ENCODE measurements around the gene NPR1.

Gene NPR1

DNA sequence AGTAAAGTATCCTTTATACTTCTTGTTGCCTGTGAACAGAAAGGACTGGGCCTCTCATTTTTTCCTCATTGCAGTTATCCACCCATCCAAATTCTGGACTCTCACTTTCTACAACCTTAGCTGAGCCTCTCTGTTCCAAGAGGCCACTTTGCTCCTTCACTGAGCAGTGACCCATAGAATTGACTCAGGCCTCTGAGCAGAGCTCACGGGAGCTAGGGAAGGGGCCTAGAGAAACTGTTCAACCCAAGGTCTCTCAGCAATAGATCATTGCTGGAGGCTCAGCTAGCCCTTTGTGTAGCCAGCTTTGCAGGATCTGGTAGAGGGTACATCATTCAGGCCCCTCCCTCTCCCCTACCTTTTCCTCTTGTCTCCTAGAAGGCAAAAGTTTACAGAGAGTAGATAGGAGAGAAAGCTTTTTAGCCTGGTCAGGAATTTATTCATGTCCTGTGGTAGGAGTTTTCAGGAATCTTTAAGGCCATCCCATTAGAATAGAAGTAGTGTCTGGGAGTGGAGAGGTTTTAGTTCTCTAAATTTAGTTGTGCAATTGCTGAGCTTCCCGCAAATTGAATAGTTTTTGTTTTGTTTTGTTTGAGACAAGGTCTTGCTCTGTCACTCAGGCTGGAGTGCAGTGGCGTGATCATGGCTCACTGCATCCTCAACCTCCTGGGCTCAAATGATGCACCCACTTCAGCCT is 56.1 kb downstream of the NPR1 start:
- Histone ChIP-seq H3K9me2 (replicated peaks; ENCODE audit: insufficient read depth, low read length) (no peaks in the 10 kb centered on the region), H3K79me2 (ENCODE audit: low read length) (no peaks in the 10 kb centered on the region), H3K36me3 (replicated peaks; ENCODE audit: insufficient read depth, low read length) (no peaks in the 10 kb centered on the region), H3K27me3 (replicated peaks; ENCODE audit: insufficient read depth, low read length) (no peaks in the 10 kb centered on the region), H4K20me1 (ENCODE audit: insufficient read depth, low read length) (no peaks in the 10 kb centered on the region), H3K4me2 (ENCODE audit: low read depth, low read length) (no peak overlapping the region), H3K4me3 (ENCODE audit: low read length) (no peak overlapping the region), H2AFZ (ENCODE audit: low read length) (no peak overlapping the region), H3K27ac (ENCODE audit: low read length) (no peak overlapping the region), H3K9me3 (replicated peaks; ENCODE audit: insufficient read depth, low read length) (no peaks in the 10 kb centered on the region), H3F3A (ENCODE audit: insufficient read depth, low read length) (peaks cover 5% of the 10 kb centered on the region; the same call in 1 of the 2 replicates), H3K4me1 (ENCODE audit: low read length) (no peaks in the 10 kb centered on the region), H3K9ac (ENCODE audit: low read length) (no peak overlapping the region)
- no peak for DNase-seq
- TF ChIP-seq EZH2 (optimal IDR thresholded peaks at IDR 0.05; ENCODE audit: low read depth, low read length), result no peak
- TF ChIP-seq EZH2phosphoT487 (IDR thresholded peaks at IDR 0.05; ENCODE audit: low read length), result no peak

DNA sequence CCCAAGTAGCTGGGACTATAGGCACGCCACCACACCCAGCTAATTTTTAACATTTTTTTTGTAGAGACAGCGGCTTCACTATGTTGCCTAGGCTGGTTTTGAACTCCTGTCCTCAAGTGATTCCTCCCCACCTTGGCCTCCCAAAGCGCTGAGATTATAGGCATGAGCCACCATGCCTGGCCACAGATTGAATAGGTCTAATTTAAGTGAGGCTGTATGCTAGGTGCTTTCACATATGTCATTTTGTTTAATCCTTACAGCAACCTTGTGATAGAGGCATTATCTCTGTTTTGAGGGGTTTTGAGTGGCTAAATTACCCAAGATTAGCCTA is 56.6 kb downstream of the NPR1 start:
- H3K36me3 ChIP-seq (replicated peaks; ENCODE audit: insufficient read depth, low read length), result no peaks in the 10 kb centered on the region
- H3K4me2 ChIP-seq (ENCODE audit: low read depth, low read length), result no peak overlapping the region
- H3K27ac ChIP-seq (ENCODE audit: low read length), result no peak overlapping the region
- no peak overlapping the region for H3K9ac ChIP-seq (ENCODE audit: low read length)
- H3K79me2 ChIP-seq (ENCODE audit: low read length), result no peaks in the 10 kb centered on the region
- DNase-seq, result no peak
- H3K27me3 ChIP-seq (replicated peaks; ENCODE audit: insufficient read depth, low read length), result no peaks in the 10 kb centered on the region
- TF ChIP-seq, protein P1, sequence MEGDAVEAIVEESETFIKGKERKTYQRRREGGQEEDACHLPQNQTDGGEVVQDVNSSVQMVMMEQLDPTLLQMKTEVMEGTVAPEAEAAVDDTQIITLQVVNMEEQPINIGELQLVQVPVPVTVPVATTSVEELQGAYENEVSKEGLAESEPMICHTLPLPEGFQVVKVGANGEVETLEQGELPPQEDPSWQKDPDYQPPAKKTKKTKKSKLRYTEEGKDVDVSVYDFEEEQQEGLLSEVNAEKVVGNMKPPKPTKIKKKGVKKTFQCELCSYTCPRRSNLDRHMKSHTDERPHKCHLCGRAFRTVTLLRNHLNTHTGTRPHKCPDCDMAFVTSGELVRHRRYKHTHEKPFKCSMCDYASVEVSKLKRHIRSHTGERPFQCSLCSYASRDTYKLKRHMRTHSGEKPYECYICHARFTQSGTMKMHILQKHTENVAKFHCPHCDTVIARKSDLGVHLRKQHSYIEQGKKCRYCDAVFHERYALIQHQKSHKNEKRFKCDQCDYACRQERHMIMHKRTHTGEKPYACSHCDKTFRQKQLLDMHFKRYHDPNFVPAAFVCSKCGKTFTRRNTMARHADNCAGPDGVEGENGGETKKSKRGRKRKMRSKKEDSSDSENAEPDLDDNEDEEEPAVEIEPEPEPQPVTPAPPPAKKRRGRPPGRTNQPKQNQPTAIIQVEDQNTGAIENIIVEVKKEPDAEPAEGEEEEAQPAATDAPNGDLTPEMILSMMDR (IDR thresholded peaks at IDR 0.05; ENCODE audit: low read length), result no peak
- TF ChIP-seq EZH2phosphoT487 (IDR thresholded peaks at IDR 0.05; ENCODE audit: low read length) (no peak), EZH2 (optimal IDR thresholded peaks at IDR 0.05; ENCODE audit: low read depth, low read length) (no peak)
- H4K20me1 ChIP-seq (ENCODE audit: insufficient read depth, low read length), result no peaks in the 10 kb centered on the region
- no peaks in the 10 kb centered on the region for H3K9me3 ChIP-seq (replicated peaks; ENCODE audit: insufficient read depth, low read length)
- no peaks in the 10 kb centered on the region for H3K4me1 ChIP-seq (ENCODE audit: low read length)
- H3F3A ChIP-seq (ENCODE audit: insufficient read depth, low read length), result peaks cover 3% of the 10 kb centered on the region; the same call in 1 of the 2 replicates
- no peaks in the 10 kb centered on the region for H3K9me2 ChIP-seq (replicated peaks; ENCODE audit: insufficient read depth, low read length)
- no peak overlapping the region for H3K4me3 ChIP-seq (ENCODE audit: low read length)
- H2AFZ ChIP-seq (ENCODE audit: low read length), result no peak overlapping the region

DNA sequence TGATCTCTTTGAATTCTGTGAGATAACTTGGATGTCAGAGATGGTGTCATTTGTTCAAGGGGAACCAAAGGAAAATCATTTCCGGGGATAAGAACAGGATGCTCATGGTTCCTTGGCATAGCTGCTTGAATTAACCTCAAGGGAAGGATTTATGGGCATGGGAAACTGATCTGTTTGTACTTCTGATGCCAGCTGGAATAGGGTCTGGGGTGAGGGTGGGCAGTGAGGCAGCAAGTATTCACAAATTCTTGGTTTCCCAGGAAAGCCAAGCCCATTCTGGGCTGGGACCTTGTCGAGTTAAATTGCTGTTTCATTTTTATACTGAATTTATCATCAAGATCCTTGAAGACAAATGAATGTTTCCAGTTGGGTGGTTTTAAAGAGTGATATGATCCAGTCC is 63.5 kb downstream of the NPR1 start:
- H2AFZ ChIP-seq (ENCODE audit: low read length), result no peak overlapping the region
- H3K27ac ChIP-seq (ENCODE audit: low read length), result no peak overlapping the region
- no peaks in the 10 kb centered on the region for H3K27me3 ChIP-seq (replicated peaks; ENCODE audit: insufficient read depth, low read length)
- H3K79me2 ChIP-seq (ENCODE audit: low read length), result no peaks in the 10 kb centered on the region
- no peaks in the 10 kb centered on the region for H3K9me3 ChIP-seq (replicated peaks; ENCODE audit: insufficient read depth, low read length)
- H3K9me2 ChIP-seq (replicated peaks; ENCODE audit: insufficient read depth, low read length), result no peaks in the 10 kb centered on the region
- TF ChIP-seq EZH2phosphoT487 (IDR thresholded peaks at IDR 0.05; ENCODE audit: low read length) (no peak), EZH2 (optimal IDR thresholded peaks at IDR 0.05; ENCODE audit: low read depth, low read length) (no peak)
- TF ChIP-seq, protein P1 (IDR thresholded peaks at IDR 0.05; ENCODE audit: low read length), result no peak
- H3K36me3 ChIP-seq (replicated peaks; ENCODE audit: insufficient read depth, low read length), result no peaks in the 10 kb centered on the region; the same call in 1 of the 2 replicates
- no peak for DNase-seq
- H4K20me1 ChIP-seq (ENCODE audit: insufficient read depth, low read length), result no peaks in the 10 kb centered on the region
- no peak overlapping the region for H3K9ac ChIP-seq (ENCODE audit: low read length)
- H3K4me2 ChIP-seq (ENCODE audit: low read depth, low read length), result no peak overlapping the region
- peaks cover 19% of the 10 kb centered on the region for H3K4me1 ChIP-seq (ENCODE audit: low read length)
- H3K4me3 ChIP-seq (ENCODE audit: low read length), result no peak overlapping the region
- peaks cover 12% of the 10 kb centered on the region for H3F3A ChIP-seq (ENCODE audit: insufficient read depth, low read length)

Measured in MM.1S (cell line).